Activated CD8-positive, alpha-beta memory T cell treated with anti-CD3 and anti-CD28 coated beads, Interleukin-2, amount 50 U/mL, for 48 hours (primary cell): Measurements from ENCODE around the gene BANP.
"Not testable (repeated sequence)": the region's sequence is repeated elsewhere in the genome, so short reads cannot be mapped to it uniquely, and the experiment has no call there.

ENCODE experiments used
- DNase-seq: peaks from one replicate; pipeline ENCODE4 v3.0.0-alpha.2; 2020

Gene BANP

DNA sequence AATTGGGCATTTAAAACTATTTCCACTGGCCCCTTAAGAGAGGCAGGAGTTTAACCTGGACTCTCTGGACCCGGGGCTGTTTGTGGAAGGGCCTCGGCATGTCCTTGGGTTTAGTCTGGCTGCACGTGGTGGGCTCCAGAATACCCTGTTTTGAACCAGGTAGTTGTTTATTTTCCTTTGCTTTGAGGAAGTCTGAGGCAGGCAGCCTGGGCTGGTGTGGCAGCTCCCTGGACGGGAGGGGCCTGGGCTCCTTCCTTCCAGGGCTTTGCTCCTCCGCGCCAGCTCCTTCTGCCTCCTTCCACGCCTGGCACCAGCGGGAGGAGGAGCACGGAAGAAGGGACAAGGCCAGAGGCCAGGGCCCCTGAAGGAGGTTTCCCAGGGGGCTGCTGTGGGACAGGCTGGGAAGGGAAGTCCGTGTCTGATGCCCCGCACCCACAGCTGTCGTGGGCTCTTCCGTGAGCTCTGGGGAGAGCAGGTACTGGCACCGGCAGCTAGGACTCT, 15.5 kb downstream of the BANP start:
- no peak for DNase-seq

DNA sequence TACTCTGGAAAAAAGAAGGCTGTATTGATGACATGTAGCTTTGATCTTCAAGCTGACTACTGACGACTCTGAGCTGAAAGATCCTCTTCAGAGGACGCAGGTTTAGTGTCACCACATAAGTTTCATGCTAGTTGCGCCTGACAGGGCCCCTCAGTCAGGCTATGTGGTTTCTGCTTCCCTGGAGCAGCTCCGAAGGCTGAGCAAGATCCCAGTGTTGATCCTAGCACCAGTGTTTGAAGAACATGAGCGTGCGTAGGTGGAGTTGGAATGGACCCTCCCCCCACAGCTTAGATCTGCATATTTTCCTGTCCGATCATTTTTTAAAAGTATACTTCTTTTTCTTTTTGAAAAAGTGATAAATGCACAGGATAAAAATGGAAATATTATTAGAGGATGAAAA, 17.3 kb downstream of the BANP start:
- DNase-seq = no peak

- DNase-seq = no peak
Measured at GRCh38 chr16:87970186-87970585, 19.0 kb downstream of the BANP start.

DNA sequence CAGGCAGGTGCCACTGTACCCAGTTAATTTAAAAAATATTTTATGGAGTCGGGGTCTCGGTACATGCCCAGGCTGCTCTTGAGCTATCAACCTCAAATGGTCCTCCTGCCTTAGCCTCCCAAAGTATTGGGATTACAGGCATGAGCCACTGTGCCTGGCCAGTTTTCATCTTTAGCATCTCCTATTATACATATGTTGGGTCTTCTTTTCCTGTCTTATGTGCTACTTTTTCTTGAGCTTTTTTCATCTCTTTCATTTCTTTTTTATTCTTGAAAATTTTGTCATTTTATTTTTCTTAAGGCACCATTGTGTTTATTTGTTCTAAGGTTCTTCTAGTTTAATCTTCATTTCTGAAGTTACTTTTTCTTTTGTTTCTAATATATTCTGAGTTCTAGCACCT, 20.7 kb downstream of the BANP start:
- no peak for DNase-seq

GRCh38 chr16:87973717-87974116, 22.5 kb downstream of the BANP start:
- DNase-seq = no peak

GRCh38 chr16:87974178-87974577, 22.9 kb downstream of the BANP start:
- DNase-seq = no peak

DNA sequence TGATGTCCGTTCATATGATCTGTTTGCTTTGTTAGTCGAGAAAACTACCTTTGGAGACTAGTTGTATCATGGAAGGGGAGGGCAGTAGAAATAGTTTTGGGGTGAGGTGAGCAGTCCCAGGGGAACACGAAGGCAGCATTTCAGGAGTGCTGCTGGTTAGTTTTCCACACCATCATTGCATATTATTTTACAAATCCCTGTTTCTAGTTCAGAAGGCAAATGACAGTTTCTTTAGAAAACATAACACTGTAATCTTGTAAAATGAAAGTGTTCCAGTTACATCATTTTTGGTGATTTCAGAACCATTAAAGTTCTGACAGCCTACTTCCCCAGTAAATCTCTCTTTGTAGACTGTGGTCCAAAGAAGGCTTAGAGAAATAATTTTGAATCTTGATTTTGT, 25.4 kb downstream of the BANP start:
- DNase-seq = no peak

DNA sequence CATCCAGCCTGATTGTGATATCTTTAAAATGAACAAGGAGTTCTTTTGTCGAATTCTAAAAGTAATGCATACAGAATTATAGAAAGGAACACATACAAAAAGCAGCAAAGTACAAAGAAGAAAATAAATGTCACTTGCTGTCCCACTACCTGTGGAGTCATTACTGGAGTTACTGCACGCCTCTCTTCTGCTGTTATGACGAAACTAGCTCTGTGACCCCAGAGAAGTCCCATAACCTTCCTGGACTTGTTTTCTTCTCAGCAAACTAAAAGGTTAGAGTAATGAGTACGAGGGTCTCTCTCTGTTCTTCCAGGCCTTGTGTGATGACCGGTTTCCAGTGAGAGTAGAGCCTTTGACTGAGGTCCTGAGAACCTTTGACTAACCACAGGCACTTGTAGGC, 26.9 kb downstream of the BANP start:
- DNase-seq = peak; percentile 23

- no peak for DNase-seq
Measured at GRCh38 chr16:87979352-87979751, 28.1 kb downstream of the BANP start.

DNA sequence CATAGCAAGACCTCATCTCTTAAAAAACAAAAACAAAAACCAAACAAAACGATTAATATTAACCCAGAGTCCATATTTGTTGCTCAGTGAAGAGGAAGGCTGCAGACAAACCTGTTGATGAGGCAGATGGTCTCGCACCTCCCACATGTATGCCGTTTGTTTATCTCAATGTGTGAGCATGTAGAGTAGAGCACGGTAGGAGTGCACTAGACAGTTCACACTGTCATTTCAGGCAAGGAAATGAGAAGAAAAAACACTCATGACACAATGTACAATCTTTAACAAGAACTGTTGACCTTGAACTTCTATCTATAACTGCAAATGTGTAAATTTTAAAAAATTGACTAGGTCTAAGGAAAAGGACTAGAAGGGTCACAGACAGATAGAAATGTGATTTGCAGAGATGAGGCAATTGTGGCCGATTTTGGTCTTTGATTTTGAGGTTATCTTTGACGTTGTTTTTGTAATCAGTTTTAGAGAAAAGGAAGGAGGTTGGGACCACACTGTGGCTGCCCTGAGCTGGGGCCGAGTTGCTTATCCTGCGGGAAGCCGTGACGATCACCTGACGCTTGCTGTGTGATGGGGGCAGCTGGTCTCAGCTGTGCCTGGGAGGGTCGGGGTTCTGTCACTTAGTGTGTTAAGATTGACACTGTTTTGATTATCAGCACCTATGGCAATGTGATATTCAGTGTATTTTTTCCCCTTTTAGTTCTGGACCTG, 28.8 kb downstream of the BANP start:
- not testable (repeated sequence) for DNase-seq

GRCh38 chr16:87981376-87981775, 30.1 kb downstream of the BANP start:
- DNase-seq = not testable (repeated sequence)

DNA sequence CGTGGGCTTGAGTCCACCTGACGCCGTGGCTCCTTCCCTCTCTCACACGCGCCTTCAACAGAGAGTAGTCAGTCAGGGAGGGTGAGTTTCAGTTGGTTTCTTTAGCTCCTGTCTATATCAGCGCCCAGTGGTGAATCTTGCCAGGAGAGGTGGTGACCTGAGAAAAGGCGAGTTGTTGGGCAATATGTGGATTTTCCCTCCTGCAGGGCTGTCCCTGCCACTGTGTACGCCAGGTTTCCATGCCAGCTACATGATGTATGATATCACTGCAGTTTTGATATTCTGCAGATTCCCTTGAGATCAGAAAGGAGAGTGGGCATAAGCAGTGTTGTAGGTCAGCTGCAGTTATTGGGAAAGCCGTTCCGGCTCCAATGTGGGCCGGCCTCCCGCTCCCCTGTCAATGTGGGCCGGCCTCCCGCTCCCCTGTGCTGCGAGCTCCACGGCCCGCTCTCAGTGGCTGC, 31.4 kb downstream of the BANP start:
- no peak for DNase-seq

- DNase-seq = not testable (repeated sequence)
Measured at GRCh38 chr16:87983072-87983736, 32.0 kb downstream of the BANP start.

- DNase-seq = peak; percentile 54
Measured at GRCh38 chr16:87983737-87984097, 32.5 kb downstream of the BANP start.

DNA sequence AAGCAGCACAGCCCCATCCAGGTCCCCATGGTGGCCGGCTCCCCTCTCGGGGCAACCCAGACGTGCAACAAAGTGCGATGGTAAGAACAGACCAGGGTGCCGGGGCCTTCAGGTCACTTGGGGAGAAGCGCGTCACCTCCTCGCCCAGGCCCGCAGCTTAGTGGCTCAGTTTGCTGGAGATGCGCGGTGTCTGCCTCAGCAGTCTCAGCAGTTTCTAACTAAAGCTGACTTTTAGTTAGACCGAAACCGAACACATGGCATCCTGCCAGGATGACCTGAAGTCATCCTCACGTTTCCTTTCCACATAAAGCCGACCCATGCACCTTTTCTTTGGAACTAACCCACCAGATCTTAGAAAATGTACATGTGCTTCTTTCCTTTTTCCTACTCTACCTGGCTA, 32.9 kb downstream of the BANP start:
- peak; percentile 55 for DNase-seq

DNA sequence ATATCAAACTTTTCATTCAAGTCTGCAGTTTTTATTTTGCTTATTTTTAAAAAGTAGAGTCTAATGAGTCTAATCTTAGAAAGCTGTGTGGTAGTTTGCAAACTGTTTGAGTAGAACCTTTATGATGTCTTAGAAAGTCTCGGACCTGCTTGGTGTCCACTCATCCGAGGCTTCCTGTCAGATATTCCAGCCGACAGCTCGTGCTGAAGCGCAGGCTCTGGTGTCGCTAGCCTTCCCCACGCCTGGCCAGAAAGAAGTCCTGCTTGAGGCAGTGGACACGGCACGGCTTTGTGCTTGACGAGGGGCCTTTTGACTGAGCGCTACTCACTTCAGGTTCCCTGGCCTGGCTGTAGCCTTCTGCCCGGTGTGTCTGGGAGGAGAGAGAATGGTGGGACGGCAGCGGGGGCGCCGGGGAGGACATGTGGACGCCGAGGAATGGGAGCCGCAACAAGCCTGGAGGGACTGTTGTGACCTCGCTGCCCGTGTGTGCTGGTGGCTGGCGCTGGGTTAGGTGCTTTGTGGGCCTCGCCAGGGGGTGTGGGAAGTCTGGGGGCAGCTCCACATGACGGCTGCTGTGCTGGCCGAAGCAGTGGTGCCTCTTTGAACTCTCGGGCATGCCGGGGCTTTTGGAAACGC, 33.5 kb downstream of the BANP start:
- DNase-seq = peak; percentile 47

DNA sequence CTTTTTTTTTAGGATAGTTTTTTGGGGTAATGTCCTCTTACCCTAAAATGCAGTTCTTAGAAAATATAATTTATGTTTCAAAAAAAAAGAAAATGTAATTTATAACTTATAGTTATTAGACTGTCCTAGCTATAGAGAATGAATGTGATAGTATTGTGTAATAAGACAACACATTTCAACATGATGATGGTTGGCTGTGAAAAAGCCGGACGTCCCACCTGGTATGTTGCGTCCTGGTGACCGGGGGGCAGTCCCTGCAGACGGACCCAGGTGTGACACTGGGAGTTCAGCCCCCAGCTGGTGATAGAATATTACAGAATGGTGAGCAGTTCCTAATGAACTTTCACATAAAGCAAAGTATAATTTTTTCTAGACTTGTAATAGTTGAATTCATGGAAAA, 34.3 kb downstream of the BANP start:
- not testable (repeated sequence) for DNase-seq

- DNase-seq = peak; percentile 66
Measured at GRCh38 chr16:87986361-87986849, 35.2 kb downstream of the BANP start.

GRCh38 chr16:87988596-87988995, 37.4 kb downstream of the BANP start:
- DNase-seq = peak; percentile 33

- not testable (repeated sequence) for DNase-seq
Measured at GRCh38 chr16:87990254-87990653, 39.0 kb downstream of the BANP start.

DNA sequence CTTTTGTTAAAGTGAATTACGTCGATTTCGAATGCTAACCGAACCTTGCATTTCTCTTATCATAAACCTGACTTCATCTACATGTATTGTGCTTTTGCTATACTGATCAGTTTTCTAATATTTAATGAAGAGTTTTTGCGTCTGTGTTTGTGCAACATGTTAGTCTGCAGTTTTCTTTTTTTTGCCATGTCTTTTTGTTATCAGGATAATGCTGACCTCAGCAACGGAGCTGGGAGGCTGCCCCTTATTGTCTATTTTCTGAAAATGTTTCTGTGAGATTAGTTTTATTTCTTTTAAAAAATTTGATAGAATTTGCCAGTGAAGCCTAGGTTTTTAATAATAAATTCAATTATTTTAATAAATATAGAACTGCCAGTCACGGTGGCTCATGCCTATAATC, 40.9 kb downstream of the BANP start:
- not testable (repeated sequence) for DNase-seq

GRCh38 chr16:87993901-87994300, 42.7 kb downstream of the BANP start:
- DNase-seq = peak; percentile 34

- peak; percentile 43 for DNase-seq
Measured at GRCh38 chr16:87995644-87996043, 44.4 kb downstream of the BANP start.
